ENCODE measurements around the gene STAM2. TPM values are rescaled to one million over a fixed set of nuclear protein-coding genes. Genes with fewer than 3 reads are reported as not detected.

STAM2 gene
- total RNA-seq = 37.7 and 51.4 TPM in 2 replicates

DNA sequence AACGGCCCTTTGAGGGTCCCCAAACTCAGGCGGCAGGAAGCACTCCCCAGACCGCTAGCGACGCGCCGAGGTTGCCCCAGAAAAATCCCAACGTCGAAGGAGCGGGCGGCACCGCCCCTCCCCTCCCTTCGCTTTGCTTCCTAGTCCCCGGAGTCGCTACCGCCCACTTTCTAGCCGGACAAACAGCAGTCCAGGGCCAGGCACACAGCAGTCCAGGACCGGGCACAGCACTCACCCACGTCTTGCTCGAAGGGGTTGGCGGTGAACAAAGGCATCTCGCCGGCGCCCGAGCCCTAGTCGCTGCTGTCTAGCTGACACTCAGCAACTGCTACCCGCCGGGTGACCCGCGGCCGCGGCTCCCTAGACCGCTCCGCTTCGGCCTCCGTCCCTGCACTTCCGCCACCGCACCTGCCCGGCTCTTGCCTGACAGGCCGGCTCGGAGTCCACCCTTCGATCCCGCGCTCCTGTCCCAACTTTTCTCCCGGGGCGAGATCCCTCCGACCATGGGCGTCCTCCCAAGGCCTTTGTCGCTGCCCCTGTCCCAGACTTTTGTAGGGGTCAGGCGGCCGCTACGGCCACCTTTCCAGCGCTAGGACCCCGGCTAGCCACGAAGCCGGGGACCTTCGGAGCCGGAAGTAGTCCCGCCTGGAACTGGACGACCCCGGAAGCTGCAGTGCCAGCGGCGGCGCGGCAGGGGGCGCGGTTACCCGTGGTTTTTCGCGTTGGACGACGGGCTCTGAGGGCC lies at the start of gene STAM2:
Gene STAM2 (minus strand): TSS at position 396 of the 745 bp plus-strand sequence. CDS start 121 bp downstream, at position 275.
- H3K4me3 ChIP-seq (ENCODE audit: low read depth, low read length) = peak within 1 kb of the TSS; percentile 86
- peak; percentile 93 for DNase-seq (ENCODE audit: low read depth)
- TF ChIP-seq, protein P1, sequence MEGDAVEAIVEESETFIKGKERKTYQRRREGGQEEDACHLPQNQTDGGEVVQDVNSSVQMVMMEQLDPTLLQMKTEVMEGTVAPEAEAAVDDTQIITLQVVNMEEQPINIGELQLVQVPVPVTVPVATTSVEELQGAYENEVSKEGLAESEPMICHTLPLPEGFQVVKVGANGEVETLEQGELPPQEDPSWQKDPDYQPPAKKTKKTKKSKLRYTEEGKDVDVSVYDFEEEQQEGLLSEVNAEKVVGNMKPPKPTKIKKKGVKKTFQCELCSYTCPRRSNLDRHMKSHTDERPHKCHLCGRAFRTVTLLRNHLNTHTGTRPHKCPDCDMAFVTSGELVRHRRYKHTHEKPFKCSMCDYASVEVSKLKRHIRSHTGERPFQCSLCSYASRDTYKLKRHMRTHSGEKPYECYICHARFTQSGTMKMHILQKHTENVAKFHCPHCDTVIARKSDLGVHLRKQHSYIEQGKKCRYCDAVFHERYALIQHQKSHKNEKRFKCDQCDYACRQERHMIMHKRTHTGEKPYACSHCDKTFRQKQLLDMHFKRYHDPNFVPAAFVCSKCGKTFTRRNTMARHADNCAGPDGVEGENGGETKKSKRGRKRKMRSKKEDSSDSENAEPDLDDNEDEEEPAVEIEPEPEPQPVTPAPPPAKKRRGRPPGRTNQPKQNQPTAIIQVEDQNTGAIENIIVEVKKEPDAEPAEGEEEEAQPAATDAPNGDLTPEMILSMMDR (IDR thresholded peaks at IDR 0.05; ENCODE audit: insufficient read depth, low read depth, low read length) = peak; percentile 95

GRCh38 chr2:152223977-152224376 lies 48.4 kb upstream of the STAM2 start:
- TF ChIP-seq, protein P1 (IDR thresholded peaks at IDR 0.05; ENCODE audit: insufficient read depth, low read depth, low read length) = no peak
- H3K4me3 ChIP-seq (ENCODE audit: low read depth, low read length) = no peak overlapping the region
- no peak for DNase-seq (ENCODE audit: low read depth)

DNA sequence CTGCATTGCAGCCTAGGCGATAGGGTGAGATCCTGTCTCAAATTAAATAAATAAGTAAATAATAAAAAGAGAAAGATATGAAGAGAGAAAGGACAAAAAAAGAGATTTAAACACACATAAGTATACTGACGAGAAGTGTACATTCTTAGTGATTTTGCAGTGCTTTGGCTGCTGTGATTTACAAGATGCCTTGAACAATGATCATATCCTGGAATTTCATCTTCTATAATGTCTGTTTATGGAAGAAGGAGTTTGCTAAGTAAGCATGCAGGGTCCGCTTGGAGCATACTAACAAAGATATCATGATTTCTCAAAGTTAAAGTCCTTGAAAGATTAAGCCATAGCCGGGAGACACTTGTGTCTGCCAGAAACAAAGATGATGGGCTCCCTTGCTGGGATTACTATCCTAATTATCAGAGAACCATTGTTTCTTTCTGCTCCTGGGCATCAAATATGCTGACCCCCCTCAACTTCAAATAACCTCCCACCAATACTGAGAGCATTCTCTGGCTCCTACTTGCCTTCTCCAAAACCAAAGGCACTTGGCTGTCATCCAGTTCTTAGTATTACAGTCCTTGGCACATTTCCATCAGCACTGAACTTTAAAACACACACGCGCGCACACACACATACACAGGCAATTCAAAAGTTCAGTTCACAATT lies 47.5 kb upstream of the STAM2 start:
- no peak overlapping the region for H3K4me3 ChIP-seq (ENCODE audit: low read depth, low read length)
- TF ChIP-seq, protein P1 (IDR thresholded peaks at IDR 0.05; ENCODE audit: insufficient read depth, low read depth, low read length) = no peak
- DNase-seq (ENCODE audit: low read depth) = peak; percentile 87

DNA sequence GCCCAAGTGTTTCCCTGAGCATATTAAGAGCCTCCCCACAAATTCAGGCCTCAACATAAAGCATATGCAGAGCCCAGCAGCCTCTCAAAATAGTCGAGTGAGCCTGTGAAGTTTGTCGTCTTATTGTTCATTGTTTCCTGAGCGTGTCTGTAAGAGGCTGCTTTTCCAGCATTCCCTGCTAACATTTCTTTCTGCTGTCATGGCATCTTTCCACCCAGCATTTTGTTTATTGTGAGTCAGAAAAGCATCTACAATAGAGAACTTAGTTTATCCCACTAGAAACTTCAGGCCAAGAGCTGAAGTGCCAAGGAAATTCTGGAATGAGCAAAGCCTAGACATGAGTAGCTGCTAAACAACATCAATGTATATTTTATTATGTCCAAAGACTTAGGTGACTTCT lies 46.3 kb upstream of the STAM2 start:
- TF ChIP-seq, protein P1 (IDR thresholded peaks at IDR 0.05; ENCODE audit: insufficient read depth, low read depth, low read length) = no peak
- no peak overlapping the region for H3K4me3 ChIP-seq (ENCODE audit: low read depth, low read length)
- no peak for DNase-seq (ENCODE audit: low read depth)

DNA sequence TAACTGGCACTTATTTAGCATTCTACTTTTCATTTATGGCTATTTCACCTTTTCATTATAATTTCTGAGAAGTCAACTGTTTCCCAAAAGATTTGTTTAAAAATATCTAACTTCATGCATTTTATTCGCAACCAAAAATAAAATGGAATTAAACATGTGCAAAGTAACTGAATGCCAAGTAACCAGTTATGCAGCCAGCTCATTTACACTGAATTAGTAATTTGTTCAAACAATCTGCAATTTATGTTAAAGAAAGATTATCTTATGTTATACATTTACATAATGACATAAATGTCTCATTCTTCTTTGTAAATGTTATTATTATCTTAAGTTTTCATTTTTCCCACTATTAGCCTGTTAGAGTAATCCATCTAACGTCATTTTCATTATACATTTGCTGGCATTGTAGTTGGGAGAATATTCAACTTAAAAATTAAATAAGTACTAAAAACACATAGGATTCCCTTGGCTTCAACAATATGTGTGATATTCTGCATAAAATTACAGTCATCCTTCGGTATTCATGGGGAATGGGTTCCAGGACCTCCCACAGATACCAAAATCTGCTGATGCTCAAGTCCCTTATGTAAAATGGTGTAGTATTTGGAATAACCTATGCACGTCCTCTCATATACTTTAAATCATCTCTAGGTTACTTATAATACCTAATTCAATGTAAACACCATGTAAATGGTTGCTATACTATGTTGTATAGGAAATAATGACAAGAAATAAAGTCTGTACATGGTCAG lies 43.7 kb upstream of the STAM2 start:
- DNase-seq (ENCODE audit: low read depth) = no peak
- TF ChIP-seq, protein P1 (IDR thresholded peaks at IDR 0.05; ENCODE audit: insufficient read depth, low read depth, low read length) = no peak
- H3K4me3 ChIP-seq (ENCODE audit: low read depth, low read length) = no peak overlapping the region

GRCh38 chr2:152201466-152201830 lies 25.9 kb upstream of the STAM2 start:
- H3K4me3 ChIP-seq (ENCODE audit: low read depth, low read length) = no peak overlapping the region
- TF ChIP-seq, protein P1 (IDR thresholded peaks at IDR 0.05; ENCODE audit: insufficient read depth, low read depth, low read length) = no peak
- DNase-seq (ENCODE audit: low read depth) = no peak
